Inferior parietal cortex (tissue), 1 donor: ENCODE data around the gene TEAD4.
A peak's percentile ranks its signal among the peaks of the same experiment; 100 is the strongest.
"Not testable (repeated sequence)": the region's sequence is repeated elsewhere in the genome, so short reads cannot be mapped to it uniquely, and the experiment has no call there.

Source experiments
- DNase-seq: peaks from one replicate; pipeline ENCODE4 v3.0.0-alpha.2; 2016; ENCODE audit errors: extremely low spot score

The TEAD4 gene

GRCh38 chr12:3048540-3048939 is 89.3 kb downstream of the TEAD4 start:
- no peak for DNase-seq

DNA sequence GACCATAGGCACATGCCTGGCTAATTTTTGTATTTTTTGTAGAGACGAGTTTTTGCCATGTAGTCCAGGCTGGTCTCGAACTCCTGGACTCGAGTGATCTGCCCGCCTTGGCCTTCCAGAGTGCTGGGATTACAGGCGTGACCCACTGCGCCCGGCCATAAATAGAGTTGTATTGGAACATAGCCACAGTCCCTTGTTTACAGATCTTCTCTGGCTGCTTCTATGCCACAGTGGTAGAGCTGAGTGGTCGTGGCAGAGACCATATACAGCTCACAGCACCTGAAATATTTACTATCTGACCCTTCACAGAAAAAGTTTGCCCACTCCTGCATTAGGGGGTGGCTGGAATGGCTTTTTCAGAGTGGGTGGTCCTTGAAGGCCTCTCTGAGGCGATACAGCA is 90.0 kb downstream of the TEAD4 start:
- no peak for DNase-seq

- DNase-seq: no peak
Measured at GRCh38 chr12:3049611-3050249, 90.5 kb downstream of the TEAD4 start.

DNA sequence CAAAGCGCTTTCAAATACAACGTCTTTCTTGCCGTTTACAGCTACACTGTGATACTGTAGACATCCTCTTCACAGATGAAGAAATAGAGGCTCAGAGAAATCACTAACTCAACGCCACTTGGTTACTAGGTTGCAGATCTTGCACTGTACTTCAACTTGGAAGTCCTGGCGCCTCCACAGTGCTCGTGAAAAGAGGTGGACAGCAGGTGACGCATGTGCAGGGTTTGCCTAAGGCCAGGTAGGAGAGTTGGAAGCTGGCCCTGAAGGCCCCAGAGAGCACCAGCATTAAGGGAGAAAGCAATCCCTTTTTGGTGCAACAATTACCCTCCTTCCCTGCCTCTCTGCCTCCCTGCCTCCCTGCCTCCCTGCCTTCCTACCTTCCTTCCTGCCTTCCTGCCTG is 95.2 kb downstream of the TEAD4 start:
- DNase-seq: no peak

- DNase-seq: no peak
Measured at GRCh38 chr12:3055026-3055703, 96.0 kb downstream of the TEAD4 start.

DNA sequence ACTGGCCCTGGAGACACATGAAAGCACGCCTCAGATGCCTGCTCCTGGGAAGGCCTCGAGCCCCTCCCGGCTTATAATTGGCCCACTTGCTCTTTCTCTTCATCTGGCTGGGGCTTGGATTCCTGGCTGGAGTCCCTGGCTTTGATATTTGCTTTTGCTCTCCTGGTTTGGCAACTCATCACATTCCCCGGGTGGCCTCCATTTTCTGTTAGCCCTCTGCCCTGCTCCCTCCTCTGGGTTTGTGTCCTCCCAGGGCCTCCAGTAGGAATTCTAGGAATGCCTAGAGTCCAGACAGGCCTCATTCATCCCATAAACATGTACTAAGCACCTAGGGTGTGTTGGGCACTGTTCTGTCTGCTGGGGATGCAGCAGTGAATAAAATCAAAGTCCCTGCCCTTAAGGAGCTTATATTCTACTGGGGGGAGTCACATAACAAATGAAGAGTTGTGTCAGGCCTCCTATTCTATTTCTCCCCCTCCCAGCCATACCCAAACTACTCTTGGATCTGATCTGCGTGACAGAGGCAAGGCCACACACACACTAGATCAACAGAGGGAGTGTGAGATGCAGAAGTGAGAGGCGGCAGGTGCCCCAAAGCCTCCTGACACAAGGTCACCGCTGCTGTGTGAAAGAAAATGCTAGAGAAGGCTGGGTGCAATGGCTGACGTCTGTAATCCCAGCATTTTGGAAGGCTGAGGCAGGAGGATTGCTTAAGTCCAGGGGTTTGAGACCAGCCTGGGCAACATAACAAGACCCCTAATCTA is 96.7 kb downstream of the TEAD4 start:
- DNase-seq: no peak

- DNase-seq: peak; percentile 36
Measured at GRCh38 chr12:3061059-3061458, 101.9 kb downstream of the TEAD4 start.

DNA sequence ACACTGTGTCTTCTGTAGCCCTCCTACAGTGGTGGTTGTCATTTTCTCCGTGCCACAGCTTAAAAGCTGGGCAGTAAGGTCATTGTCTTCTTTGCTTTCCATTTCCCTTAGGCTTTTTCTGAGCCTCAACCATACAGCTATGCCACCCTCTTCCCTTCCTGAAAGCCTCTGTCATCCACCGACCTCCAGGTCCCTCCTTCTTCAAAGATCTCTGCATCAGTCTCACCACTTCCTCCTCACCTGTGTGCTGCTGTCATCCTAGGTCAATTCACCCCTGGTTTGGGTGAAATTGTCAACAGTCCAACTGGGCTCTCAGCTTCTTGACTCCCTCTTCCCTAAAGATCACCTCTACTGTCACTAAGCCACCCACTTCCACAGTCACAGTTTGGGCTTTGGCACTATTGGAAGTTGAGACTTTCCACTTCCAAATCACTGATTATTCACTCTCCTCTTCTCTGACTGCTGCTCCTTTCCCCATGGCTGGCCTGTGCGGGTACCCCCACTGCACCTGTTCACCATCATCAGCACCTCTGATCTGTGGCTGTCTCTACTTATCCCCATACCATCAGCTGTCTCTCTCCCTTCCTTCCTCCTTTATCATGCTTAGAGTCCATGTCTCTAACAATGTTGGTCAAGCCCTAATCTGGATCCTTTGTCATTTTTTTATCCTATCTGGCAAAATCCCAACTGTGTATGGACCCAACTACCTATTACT is 102.5 kb downstream of the TEAD4 start:
- DNase-seq: no peak

- no peak for DNase-seq
Measured at GRCh38 chr12:3065300-3065699, 106.1 kb downstream of the TEAD4 start.

- DNase-seq: not testable (repeated sequence)
Measured at GRCh38 chr12:3065846-3066245, 106.6 kb downstream of the TEAD4 start.

- DNase-seq: no peak
Measured at GRCh38 chr12:3069714-3070113, 110.5 kb downstream of the TEAD4 start.

DNA sequence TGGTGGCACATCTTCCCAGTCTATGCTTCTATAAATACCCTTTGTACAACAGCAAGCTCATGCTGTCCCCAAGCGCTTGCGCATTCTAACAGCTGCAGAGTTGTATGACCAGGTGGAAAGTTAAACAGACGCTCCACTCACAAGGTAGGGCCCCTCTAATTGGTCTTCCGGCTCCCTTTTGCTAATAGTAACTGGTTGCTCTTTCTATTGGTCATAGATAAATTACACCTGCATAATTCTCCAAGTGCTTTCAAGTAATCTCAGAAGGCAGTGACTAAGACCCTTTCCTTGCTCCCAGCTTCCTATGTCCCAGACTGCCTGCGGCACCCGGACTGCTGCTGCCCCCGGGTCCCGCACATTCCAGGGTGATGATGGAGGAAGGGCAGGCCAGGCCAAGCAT is 111.9 kb downstream of the TEAD4 start:
- no peak for DNase-seq

DNA sequence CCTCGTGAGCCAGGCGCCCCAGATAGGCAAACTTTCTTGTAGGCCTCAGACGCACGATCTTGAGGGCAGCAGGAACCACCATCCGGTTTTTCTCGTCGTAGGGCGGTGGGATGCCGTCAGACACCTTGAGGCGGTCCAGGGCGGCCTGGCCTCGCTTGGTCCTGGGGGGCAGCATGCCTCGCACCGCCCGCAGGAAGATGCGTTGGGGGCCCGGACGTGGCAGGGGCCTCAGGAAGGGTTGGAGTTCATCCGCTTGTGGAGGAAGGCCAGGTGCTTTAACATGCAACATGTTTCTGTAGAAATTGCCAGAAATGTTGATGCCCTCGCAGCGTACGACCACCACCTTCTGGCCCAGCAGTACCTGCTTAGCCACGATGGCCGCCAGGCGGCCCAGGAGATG is 112.5 kb downstream of the TEAD4 start:
- DNase-seq: no peak

- DNase-seq: peak; percentile 87
Measured at GRCh38 chr12:3073438-3074250, 114.4 kb downstream of the TEAD4 start.

DNA sequence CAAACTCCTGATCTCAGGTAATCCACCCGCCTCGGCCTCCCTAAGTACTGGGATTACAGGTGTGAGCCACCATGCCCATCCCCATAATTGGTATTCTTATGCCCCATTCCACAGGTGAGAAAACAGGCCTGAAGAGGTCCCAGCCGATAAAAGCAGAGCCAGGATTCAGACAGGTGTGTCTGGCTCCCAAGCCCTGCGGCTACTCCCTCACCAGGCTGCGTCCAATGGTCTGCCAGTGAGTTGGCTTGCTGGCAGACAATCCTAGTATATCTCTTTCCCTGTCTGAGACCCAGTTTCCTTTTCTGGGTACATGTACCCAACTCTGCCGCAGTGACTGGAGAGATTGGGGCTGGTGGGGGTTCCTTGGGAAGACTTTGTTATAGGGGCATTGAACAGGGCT is 116.1 kb downstream of the TEAD4 start:
- no peak for DNase-seq

DNA sequence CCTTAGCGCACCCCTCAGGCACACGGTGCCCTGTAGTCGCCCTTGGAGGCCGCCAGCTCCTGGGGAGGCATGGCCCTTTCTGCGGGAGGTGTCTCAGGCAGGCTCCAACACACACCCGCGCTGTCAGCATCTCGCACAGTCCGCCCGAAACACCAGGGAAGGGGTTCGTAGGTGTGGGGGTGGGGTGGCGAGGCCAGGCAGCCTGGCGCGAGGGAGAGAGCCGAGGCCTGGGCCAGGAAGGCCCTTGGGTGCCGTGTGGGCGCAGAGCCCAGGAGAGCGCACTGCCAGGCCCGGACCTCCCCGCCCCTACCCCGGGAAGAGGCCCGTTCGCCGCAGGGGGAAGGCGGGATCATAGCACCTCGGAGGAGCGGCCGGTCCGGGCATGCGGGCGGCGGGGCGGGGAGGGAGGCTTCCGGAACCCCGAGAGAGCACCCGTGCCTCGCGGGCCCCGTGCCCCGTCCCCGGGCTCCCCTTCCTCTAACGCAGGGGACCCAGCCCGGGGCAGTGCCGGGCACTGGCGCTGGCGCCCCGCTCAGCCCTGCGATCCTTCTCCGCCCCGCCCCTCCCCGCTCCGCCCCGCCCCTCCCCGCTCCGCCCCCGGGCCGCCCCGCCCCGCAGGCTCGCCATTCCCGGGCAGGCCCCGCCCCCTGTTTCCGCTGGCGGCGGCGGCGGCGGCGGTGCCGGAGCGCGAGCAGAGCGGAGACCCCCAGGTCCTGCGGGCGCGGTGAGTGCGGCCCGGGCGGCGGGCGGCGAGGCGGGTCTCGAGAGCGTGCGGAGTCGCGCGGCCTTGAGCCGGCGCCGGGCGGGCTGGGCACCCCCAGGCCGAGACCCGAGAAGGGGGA is 117.8 kb downstream of the TEAD4 start, which contains the start of gene TSPAN9:
TSS of gene TSPAN9 (plus strand) at position 650 of the 842 bp plus-strand sequence. CDS start 123,815 bp downstream, outside the sequence.
- DNase-seq: no peak

DNA sequence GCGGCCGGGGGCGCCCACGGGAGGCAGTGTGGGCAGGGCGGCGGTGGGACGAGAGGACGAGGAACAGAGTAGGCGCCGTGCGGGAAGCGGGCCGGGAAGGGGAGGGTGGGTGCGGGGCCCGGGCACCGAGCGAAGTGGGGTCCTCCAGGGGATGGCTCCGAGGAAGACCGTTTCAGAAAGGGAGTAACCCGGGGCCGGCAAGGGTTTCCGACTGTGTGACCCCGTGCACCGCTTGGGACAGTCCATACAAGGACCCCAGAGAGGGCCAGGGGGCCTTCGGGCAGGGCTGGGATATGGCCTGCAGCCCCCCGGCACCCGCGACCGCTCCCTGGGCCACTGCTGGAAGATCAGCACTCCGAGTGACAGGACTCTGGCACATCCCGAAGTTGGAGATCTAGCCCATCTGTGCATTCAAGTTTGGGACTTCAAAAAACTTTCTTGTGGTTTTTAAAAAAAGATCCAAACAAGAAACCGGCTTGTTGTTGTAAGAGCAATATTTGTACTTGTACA is 118.4 kb downstream of the TEAD4 start:
- no peak for DNase-seq

DNA sequence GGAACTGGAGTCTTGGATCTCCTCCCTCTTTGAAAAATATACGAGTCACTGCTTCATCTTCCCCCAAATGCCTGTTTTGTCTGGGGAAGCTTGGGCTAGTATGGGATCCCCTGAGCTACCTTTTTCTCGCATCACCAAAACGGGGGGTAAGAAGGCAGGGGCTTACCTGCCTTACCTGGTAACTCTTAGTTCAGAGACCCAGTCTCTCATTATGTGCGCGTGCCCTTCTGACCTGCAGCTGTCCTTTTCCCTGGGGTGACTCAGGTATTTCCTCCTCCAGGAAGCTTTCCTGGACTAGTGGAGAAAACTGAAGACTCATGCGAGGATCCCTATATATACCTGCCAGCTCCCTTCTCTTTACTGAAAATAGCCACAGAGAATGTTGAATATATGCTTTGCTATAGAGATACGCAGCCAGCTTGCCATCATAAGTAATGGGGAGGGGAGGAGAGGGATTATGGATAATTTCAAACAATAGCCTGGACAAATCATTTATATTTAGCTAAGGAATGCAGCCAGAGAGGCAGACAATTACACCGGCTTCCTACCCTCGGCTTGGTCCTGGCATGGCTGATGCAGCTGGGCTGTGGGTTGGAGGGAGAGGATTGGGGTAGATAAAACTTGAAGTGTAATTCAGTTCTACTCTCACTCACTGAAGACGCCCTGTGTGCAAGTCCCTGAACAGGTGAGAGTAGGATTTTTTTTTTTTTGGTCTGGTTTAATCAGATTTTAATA is 119.1 kb downstream of the TEAD4 start:
- DNase-seq: no peak

GRCh38 chr12:3081091-3081490 is 121.9 kb downstream of the TEAD4 start:
- no peak for DNase-seq
